Liver (tissue), 3 donors: ENCODE measurements around the gene COX5B.

Experiments used
- EGR1 ChIP-seq, 2 donors: IDR thresholded peaks; 2 replicates each; pipeline ENCODE4 v1.6.1; 2016 to 2018; ENCODE audit warnings: antibody characterized with exemption in 2 of 2, low read depth in 2 of 2
- FOXA1 ChIP-seq: IDR thresholded peaks from 2 replicates; pipeline ENCODE4 v1.6.1; 2016; ENCODE audit warnings: antibody characterized with exemption
- JUND ChIP-seq, 2 donors: IDR thresholded peaks; 2 replicates each; pipeline ENCODE4 v1.6.1; 2016; ENCODE audit warnings: antibody characterized with exemption in 2 of 2
- NR2F2 ChIP-seq: IDR thresholded peaks from 2 replicates; pipeline ENCODE4 v1.6.1; 2016; ENCODE audit warnings: antibody characterized with exemption
- RAD21 ChIP-seq, 2 donors: IDR thresholded peaks; 2 replicates each; pipeline ENCODE4 v1.6.1; 2016; ENCODE audit warnings: antibody characterized with exemption in 2 of 2, mild to moderate bottlenecking in 2 of 2
- SP1 ChIP-seq: IDR thresholded peaks from 2 replicates; pipeline ENCODE4 v1.6.1; 2018; ENCODE audit warnings: antibody characterized with exemption, mild to moderate bottlenecking
- TAF1 ChIP-seq: conservative IDR thresholded peaks from 2 replicates; pipeline ENCODE4 v1.6.1; 2016; ENCODE audit warnings: antibody characterized with exemption, mild to moderate bottlenecking
- TF ChIP-seq, protein P1 (sequence below): fragments of 150-350 bp; IDR thresholded peaks from 2 replicates; pipeline ENCODE4 v1.5.1; 2017; ENCODE audit warnings: improper control_type of control experiment, low read depth, low read length; ENCODE audit not compliant: missing input control
- TF ChIP-seq, protein P2 (sequence below): IDR thresholded peaks from 2 replicates; pipeline ENCODE4 v1.6.1; 2016; ENCODE audit warnings: antibody characterized with exemption, mild to moderate bottlenecking
- TF ChIP-seq, protein P3 (sequence below): IDR thresholded peaks from 2 replicates; pipeline ENCODE4 v1.6.1; 2016; ENCODE audit warnings: antibody characterized with exemption
- donor health status: healthy.
- donor health status: healthy.

DNA sequence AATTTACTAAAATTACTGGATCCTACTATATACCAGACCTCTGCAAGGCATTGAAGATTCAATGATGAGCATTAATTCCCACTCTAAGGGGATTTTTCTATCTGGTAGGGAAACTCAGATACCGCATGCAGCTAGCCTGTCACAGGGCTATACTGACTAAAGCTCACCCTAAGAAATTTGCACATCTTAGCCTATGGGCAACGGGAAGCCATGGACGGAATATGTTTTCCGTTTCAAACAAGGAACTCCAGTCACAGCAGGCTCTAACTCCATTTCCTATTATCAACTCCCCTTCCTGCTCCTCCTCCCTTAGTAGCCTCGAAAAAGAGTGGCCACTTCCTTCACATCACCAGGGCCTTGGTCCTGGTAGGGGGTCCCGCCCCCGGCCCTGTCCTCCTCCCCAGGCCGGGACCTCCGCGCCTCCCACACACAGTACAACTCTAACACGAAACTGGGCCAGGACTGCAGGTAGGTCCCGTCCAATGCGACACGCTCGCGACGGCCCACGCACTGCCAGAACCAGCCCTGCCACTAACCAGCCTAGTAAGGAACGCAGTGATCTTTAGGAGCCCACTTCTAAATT is 659 bp upstream of the COX5B start:
- TF ChIP-seq, protein P1, sequence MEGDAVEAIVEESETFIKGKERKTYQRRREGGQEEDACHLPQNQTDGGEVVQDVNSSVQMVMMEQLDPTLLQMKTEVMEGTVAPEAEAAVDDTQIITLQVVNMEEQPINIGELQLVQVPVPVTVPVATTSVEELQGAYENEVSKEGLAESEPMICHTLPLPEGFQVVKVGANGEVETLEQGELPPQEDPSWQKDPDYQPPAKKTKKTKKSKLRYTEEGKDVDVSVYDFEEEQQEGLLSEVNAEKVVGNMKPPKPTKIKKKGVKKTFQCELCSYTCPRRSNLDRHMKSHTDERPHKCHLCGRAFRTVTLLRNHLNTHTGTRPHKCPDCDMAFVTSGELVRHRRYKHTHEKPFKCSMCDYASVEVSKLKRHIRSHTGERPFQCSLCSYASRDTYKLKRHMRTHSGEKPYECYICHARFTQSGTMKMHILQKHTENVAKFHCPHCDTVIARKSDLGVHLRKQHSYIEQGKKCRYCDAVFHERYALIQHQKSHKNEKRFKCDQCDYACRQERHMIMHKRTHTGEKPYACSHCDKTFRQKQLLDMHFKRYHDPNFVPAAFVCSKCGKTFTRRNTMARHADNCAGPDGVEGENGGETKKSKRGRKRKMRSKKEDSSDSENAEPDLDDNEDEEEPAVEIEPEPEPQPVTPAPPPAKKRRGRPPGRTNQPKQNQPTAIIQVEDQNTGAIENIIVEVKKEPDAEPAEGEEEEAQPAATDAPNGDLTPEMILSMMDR: no peak
- TF ChIP-seq, protein P2, sequence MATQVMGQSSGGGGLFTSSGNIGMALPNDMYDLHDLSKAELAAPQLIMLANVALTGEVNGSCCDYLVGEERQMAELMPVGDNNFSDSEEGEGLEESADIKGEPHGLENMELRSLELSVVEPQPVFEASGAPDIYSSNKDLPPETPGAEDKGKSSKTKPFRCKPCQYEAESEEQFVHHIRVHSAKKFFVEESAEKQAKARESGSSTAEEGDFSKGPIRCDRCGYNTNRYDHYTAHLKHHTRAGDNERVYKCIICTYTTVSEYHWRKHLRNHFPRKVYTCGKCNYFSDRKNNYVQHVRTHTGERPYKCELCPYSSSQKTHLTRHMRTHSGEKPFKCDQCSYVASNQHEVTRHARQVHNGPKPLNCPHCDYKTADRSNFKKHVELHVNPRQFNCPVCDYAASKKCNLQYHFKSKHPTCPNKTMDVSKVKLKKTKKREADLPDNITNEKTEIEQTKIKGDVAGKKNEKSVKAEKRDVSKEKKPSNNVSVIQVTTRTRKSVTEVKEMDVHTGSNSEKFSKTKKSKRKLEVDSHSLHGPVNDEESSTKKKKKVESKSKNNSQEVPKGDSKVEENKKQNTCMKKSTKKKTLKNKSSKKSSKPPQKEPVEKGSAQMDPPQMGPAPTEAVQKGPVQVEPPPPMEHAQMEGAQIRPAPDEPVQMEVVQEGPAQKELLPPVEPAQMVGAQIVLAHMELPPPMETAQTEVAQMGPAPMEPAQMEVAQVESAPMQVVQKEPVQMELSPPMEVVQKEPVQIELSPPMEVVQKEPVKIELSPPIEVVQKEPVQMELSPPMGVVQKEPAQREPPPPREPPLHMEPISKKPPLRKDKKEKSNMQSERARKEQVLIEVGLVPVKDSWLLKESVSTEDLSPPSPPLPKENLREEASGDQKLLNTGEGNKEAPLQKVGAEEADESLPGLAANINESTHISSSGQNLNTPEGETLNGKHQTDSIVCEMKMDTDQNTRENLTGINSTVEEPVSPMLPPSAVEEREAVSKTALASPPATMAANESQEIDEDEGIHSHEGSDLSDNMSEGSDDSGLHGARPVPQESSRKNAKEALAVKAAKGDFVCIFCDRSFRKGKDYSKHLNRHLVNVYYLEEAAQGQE: no peak
- TF ChIP-seq FOXA1: no peak
- TF ChIP-seq RAD21 (IDR thresholded peaks at IDR 0.05): no peak
- TF ChIP-seq NR2F2: no peak
- no peak for TF ChIP-seq TAF1
- TF ChIP-seq JUND (IDR thresholded peaks at IDR 0.05): no peak
- TF ChIP-seq SP1: no peak
- no peak for TF ChIP-seq EGR1 (IDR thresholded peaks at IDR 0.05; ENCODE audit: low read depth in 2 of 2)
- TF ChIP-seq, protein P3, sequence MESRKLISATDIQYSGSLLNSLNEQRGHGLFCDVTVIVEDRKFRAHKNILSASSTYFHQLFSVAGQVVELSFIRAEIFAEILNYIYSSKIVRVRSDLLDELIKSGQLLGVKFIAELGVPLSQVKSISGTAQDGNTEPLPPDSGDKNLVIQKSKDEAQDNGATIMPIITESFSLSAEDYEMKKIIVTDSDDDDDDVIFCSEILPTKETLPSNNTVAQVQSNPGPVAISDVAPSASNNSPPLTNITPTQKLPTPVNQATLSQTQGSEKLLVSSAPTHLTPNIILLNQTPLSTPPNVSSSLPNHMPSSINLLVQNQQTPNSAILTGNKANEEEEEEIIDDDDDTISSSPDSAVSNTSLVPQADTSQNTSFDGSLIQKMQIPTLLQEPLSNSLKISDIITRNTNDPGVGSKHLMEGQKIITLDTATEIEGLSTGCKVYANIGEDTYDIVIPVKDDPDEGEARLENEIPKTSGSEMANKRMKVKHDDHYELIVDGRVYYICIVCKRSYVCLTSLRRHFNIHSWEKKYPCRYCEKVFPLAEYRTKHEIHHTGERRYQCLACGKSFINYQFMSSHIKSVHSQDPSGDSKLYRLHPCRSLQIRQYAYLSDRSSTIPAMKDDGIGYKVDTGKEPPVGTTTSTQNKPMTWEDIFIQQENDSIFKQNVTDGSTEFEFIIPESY: no peak
